NCI-H82 (cell line): ENCODE measurements around the gene NRTN.
A peak's percentile ranks its signal among the peaks of the same experiment; 100 is the strongest.
"Not testable (repeated sequence)": the region's sequence is repeated elsewhere in the genome, so short reads cannot be mapped to it uniquely, and the experiment has no call there.

Experiments
- DNase-seq: peaks from one replicate; lab custom pipeline; 2025; lab: John Stamatoyannopoulos, UW

The NRTN gene

DNA sequence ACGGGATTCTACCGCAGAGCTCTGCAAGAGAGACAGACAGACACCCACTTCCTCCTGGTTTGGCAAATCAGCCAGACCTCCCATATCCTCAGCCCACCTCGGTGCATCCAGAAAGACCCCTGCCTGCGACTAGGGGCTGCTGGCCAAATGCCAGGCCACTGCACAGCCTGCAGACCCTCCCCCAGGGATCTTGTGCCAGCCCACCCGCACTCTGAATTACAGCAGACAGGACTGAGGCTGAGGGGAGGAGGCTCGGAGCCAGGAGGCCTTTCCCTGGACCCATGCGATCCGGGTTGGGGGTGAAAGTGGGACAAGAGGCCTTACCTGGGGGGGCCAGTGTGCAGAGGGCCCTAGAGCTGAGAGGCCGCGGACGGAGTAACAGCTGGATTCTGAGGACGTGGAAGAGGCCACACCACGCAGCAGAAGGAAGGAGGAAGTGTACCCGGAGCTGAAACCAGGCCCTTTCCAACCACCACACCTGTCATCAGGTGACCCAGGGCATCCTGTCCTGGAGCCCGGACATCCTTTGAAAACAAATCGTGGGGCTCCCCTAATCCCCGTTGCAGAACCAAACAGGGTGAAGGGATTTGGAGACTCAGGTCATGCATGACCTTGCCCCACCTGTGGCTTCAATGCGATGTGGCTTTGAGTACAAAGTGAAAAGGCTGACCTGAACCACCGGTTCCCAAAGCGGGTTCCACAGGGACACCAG, 33.6 kb downstream of the NRTN start:
- DNase-seq = no peak

DNA sequence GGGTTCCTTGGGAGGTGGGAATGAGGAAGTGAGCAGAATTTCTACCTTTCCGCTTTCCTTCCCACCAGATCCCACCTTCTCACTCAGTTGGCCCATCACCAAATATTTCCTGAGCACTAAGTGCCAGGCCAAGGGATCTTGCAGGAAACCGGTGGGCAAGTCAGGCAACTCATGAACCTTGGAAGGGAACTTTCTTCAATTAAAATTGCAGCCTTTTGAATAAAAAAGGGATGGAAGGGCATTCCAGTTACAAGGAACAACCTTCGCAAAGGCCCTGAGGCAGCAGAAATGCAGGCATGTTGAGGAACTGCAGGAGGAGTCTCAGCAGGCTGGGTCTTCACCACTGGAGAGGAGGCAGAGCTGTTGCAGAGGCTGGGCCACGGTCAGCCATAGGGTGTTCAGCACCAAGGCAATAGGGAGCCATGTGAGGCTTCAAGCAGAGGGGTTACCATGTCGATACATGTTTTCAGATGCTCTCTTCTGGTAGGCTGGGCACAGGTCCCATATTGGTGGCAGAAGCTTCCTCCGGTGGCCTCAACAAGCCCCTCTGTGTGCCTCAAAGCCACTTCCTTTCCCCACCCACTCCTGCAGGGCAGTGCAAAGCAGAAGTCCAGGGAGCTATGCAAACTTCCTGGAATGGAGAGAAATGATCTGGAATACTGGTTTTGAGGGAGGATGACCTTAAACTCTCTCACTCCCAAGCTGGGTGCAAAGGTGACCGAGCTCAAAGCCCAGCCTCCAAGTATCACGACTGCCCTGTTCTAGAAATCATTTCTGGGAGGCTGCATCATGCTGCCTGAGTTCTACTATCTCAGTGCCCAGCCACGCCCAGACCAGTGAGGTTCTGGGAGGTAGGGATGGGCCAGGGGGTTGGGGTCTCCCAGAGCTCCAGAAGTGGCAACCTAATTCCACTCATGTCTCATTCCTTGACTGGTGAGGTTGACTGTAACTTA, 34.5 kb downstream of the NRTN start, which contains the start of gene FUT6:
TSS of gene FUT6 (minus strand) at position 638 of the 953 bp plus-strand sequence. CDS start 7,135 bp downstream, outside the sequence.
- no peak for DNase-seq

DNA sequence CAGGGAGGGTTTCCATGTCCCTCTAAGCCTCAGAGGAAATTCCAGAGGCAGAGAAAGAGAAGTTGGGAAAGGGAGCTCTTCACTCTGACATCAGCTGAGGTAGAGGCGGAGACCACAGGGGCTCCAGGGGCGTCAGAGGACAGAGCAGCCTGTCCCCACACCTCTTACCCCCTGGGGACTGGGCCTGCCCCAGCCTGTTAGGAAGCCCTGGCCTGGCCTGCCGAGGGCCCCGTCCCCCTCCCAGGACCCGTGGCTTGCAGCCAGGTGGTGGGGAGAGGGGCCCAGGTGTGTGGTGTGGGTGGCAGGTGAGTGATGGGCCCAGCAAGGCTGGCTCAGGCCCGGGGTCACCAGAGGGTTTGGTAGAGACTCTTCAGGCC, 36.9 kb downstream of the NRTN start:
- DNase-seq = not testable (repeated sequence)

DNA sequence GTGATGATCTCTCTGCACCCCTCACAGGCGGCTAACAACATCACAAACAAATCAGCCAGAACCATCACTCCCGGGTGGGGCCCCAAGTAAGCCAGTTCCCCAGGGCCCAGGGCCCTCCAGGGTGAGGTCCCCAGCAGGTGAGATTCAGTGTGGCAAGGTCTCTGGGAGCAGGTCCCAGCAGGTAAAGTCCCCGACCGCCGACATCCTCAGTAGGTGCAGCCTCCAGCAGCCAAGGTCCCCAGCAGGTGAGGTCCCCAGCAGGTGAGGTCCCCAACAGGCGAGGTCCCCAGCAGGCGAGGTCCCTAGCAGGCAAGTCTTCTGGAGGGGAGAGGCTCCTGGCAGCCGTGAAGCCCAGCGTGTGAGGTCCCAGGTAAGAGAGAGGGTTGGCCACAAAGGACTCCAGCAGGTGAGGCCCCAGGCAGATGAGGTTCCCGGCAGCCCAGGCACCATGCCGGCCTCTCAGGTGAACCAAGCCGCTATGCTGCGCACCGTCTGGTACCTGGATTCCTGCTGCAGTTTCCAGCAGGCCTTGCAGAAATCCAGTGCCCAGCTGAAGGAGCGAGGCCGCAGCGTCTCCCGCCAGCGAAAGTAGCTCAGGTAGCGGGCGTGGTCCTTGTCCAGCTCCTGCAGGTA, 38.5 kb downstream of the NRTN start:
- no peak for DNase-seq

DNA sequence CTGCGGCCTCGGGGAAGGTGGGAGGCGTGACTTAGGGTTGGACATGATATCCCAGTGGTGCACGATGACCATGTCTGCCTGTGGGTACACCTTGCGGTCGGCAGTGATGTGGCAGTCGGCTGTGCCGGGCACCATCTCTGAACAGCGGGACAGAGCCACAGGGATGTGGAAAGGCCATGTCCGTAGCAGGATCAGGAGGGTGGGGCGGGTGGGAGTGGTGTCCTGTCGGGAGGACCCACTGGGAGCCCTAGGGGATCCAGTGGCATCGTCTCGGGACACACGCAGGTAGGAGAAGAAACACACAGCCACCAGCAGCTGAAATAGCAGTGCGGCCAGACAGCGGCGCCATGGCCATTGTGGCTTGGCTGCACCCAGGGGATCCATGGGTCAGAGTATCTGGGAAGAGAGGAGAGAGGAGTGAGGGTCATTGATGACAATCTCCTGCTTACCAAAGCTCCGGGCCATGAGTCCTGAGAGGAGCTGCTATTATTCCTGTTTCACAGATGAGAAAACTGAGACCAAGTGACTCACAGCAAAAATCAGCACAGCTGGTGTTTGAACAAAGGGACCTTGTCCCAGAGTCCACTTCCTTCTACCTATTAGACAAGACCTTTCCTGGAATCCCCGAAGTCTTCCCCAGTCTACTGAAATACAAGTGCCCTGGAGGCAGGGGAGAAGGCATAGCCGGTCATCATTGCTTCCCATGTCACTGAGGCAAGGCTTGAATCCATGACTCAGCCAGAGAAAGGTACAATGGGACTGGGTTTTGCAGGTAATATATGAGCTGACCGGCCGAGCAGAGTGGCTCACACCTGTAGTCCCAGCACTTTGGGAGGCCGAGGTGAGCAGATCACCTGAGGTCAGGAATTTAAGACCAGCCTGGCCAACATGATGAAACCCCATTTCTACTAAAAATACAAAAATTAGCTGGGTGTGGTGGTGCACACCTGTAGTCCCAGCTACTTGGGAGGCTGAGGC, 39.9 kb downstream of the NRTN start:
- no peak for DNase-seq

DNA sequence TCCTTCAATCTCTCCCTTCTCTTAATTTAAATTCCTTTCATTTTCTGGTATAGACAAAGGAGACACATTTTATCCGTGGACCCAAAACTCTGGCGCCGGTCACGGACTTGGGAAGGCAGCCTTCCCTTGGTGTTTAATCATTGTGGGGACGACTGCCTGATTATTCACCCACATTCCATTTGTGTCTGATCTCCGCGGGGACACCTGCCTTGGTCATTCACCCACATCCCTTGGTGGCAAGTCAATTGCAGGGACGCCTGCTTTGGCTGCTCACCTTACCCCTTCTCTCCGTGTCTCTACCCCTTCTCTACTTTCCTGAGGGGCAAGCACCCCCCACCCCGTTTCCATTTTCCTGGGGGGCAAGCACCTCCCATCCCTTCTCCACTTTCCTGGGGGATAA, 43.0 kb downstream of the NRTN start:
- DNase-seq = not testable (repeated sequence)

DNA sequence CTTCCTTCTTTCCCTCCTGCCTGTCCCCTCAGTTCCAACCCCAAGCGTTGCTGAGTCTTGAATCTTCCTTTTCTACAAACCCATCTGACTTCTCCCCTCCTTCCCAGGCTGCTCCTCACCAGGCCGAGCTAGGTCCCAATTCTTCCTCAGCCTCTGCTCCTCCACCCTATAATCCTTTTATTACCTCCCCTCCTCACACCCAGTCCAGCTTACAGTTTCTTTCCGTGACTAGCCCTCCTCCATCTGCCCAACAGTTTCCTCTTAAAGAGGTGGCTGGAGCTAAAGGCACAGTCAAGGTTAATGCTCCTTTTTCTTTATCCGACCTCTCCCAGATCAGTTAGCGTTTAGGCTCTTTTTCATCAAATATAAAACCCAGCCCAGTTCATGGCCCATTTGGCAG, 43.8 kb downstream of the NRTN start:
- peak; percentile 89 for DNase-seq

DNA sequence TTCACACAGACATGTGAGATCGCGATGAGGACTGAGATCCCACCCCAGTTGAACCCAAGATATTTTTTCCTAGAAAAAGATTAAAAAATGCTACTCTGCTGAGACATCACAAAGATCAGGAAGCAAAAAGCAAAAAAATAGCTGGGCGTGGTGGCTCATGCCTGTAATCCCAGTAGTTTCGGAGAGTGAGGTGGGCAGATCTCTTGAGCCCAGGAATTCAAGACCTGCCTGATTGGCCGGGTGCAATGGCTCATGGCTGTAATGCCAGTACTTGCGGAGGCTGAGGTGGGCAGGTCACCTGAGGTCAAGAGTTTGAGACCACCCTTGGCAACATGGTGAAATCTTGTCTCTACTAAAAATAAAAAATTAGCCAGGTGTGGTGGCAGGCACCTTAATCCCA, 45.3 kb downstream of the NRTN start:
- no peak for DNase-seq

DNA sequence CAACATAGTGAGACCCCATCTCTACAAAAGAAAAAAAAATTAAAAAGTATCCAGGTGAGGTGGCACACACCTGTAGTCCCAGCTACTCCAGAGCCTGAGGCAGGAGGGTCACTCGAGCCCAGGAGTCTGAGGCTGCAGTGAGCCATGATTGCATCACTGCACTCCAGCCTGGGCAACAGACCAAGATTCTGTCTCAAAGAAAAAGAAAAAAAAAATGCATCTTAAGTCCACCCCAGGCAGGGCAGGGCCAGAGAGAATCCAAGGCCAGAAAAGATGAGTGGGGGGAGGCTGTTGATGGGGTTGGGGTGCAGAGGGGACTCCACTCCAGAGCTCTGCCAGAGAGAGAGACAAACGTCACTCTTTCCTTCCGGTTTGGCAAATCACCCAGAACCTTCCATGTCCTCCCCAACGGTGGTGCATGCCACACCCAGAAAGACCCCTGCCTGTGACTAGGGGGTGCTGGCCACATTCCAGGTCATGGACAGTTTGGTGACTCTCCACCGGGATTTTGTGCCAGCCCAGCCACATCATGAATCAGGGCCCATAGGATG, 46.0 kb downstream of the NRTN start:
- no peak for DNase-seq

DNA sequence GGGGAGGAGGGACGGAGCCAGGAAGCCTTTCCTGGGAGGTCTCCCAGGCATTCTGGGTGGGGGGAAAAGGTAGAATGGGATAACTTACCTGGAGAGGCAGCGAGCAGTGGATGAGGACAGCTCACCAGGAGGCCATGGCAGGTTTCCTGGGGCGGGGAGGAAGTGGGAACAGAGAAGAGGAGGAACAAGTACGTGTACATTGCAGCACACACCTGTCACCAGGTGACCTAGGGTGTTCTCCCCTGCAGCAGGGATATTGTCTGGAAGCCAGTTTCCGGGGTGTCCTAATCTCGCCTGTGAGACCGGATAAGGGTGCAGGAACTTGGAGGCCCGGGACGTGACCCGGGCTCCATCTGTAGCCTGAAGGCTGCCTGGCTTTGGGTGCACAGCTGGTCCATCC, 46.4 kb downstream of the NRTN start, which contains the start of gene FUT3:
TSS of gene FUT3 (minus strand) at position 148 of the 400 bp plus-strand sequence.
- DNase-seq = no peak

DNA sequence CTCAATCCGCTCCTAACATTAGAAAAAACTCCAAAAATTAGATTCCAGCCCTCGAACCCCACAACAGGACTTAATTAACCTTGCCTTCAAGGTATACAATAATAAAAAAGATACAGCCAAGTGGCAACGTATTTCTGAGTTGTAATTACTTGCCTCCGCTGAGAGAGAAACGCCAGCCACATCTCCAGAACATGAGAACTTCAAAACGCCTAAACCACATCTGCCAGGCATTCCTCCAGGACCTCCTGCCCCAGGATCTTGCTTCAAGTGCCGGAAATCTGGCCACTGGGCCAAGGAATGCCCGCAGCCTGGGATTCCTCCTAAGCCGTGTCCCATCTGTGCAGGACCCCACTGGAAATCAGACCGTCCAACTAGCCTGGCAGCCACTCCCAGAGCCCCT, 49.3 kb downstream of the NRTN start:
- DNase-seq = peak; percentile 62

DNA sequence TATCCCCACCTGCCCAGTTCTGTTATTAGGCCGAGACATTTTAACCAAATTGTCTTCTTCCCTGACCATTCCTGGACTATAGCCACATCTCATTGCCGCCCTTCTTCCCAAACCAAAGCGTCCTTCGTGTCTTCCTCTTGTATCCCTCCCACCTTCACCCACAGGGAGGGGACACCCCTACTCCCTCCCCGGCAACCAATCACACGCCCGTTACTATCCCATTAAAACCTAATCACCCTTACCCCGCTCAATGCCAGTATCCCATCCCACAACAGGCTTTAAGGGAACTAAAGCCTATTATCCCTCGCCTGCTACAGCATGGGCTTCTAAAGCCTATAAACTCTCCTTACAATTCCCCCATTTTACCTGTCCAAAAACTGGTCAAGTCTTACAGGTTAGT, 50.3 kb downstream of the NRTN start:
- peak; percentile 94 for DNase-seq

DNA sequence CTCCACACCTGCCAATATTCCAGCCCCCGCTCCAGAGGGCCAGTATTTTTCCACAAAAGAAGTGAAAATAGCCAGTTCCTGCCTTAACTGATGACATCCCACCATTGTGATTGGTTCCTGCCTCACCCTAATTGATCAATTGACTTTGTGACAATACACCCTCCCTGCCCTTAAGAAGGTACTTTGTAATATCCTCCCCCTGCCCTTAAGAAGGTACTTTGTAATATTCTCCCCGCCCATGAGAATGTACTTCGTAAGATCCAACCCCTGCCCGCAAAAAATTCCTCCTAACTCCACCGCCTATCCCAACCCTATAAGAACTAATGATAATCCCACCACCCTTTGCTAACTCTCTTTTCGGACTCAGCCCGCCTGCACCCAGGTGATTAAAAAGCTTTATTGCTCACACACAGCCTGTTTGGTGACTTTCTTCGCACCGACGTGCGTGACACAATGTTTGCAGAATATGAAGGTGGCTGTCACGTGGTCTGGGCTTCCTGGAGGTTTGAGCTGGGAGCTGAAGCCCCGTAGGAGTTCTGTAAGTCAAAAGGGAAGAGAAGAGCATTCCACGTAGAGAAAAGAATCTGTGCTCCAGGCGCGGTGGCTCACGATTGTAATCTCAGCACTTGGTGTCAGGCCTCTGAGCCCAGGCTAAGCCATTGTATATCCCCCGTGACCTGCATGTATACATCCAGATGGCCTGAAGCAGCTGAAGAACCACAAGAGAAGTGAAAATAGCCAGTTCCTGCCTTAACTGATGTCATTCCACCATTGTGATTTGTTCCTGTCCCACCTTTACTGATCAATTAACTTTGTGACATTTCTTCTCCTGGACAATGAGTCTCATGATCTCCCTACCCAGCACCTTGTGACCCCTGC, 52.6 kb downstream of the NRTN start:
- peak; percentile 43 for DNase-seq

DNA sequence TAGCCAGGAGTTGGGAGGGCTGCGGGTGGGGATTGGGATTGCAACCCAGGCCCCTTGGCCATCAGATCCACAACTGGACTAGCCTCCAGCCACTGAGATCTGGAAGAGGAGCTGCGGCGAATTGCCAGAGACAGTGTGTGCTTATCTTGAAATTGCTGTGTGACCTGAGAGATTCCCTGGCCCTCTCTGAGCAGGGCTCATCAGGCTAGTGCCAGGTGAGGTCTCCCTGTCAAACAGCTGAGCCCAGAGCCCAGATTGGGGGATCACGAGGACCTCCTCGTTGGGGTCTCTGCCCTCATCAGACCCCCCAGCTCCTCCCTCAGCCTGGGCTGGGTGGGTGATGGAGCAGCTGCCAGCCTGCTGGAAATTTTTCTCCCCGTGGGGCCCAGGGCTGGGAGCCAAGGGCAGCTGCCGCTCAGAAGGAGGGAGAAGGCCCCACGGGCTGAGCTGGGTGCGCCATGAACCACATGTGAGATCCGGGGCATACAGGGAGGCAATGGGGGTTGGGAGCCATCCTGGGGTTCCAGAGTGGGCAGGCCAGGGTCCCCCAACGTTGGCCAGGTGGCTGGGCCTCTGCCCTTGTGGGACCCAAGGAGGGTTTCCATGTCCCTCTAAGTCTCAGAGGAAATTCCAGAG, 58.3 kb downstream of the NRTN start:
- DNase-seq = no peak

DNA sequence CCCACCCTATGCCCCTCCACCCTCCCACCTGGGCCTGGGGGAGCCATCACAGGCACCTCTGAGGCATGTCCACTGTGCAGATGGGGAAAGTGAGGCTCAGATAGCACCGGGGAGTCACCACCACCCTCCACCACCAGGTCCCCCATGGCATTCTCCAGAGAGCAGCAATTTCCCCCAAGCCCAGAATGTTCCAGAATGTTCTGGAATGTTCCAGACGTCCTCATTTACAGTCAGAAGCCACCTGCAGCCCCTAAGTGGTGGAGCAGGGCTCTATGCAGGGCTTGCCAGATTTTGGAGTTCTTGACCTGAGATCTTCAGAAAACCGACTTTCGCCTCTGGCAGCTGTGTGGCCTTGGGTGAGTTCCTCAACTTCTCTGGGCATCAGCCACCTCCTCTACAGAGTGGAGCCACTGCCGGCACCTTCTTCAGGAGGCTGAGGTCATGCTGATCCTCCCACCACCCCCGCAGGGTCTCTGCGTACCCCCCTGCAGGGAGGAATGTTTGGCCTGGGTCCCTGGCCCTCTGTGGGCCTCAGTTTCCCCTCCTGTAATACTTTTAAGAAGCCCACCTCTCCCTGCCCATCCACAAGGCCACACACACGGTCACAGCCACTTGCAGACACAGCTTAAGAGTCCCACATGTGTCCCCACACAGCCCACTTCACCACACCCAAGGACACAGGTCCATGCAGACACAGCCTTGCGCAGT, 59.3 kb downstream of the NRTN start:
- DNase-seq = no peak

DNA sequence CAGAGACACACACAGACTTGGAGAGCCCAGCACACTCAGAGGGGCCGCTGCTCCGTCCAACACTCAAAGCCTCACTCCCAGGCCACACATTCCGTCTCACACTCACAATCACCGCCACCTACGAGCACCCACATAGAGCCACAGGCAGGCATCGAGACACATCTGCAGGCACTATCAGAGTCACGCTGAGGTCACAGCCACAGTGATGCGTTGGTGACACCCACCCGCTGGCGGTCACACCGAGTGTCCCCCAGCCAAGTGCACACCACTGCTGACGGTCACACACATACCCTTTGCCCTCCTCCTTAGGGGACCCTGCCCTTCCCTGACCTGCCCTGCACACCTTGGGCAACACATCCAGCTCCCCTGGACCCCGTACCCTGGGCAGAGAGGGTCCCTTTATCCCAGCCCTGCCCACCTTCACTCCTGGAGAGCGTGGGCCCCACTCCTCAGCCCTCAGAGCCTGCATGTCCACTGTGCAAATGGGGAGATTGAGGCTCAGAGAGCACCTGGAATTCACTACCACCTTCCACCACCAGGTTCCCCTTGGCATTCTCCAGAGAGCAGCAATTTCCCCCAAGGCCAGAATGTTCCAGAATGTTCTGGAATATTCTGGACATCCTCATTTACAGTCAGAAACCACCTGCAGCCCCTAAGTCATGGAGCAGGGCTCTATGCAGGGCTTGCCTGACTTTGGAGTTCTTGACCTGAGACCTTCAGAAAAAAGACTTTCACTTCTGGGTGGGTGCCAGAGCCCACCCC, 60.0 kb downstream of the NRTN start:
- no peak for DNase-seq

DNA sequence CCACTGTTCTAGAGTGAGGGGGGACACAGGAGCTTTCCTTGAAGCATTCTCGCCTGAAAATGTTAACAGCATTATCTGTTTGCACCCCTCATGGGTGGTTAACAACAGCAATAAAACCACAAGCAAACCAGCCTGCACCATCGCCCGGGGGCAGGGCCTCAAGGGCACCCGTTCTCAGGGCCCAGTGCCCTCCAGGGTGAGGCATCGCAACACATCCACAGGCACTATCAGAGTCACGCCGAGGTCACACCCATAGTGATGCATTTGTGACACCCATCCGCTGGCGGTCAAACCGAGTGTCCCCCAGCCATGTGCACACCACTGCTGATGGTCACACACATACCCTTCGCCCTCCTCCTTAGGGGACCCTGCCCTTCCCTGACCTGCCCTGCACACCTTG, 60.9 kb downstream of the NRTN start:
- DNase-seq = no peak
